Right hindlimb (tissue), 1 donor: ENCODE data around the gene INTU.
"Not testable (repeated sequence)": the region's sequence is repeated elsewhere in the genome, so short reads cannot be mapped to it uniquely, and the experiment has no call there.

ENCODE experiments used
- DNase-seq: peaks from one replicate; pipeline ENCODE4 v3.0.0-alpha.2; 2018

The INTU gene

GRCh38 chr4:127648061-127648460, 15.3 kb downstream of the INTU start:
- no peak for DNase-seq

- not testable (repeated sequence) for DNase-seq
These were observed 22.8 kb downstream of the INTU start for GRCh38 chr4:127655590-127655989.

- no peak for DNase-seq
These were observed 23.4 kb downstream of the INTU start for GRCh38 chr4:127656047-127656680.

- no peak for DNase-seq
These were observed 27.6 kb downstream of the INTU start for GRCh38 chr4:127660284-127660885.

- DNase-seq = no peak
These were observed 34.4 kb downstream of the INTU start for GRCh38 chr4:127667116-127667515.

GRCh38 chr4:127667772-127668171, 35.0 kb downstream of the INTU start:
- no peak for DNase-seq

GRCh38 chr4:127668770-127669169, 36.0 kb downstream of the INTU start:
- no peak for DNase-seq

GRCh38 chr4:127669691-127670090, 36.9 kb downstream of the INTU start:
- DNase-seq = no peak

GRCh38 chr4:127672111-127672510, 39.4 kb downstream of the INTU start:
- DNase-seq = no peak

- DNase-seq = no peak
These were observed 52.5 kb downstream of the INTU start for GRCh38 chr4:127685292-127685691.

GRCh38 chr4:127686658-127687057, 53.9 kb downstream of the INTU start:
- no peak for DNase-seq

- DNase-seq = no peak
These were observed 54.8 kb downstream of the INTU start for GRCh38 chr4:127687580-127687979.

- DNase-seq = no peak
These were observed 66.0 kb downstream of the INTU start for GRCh38 chr4:127698789-127699200.

GRCh38 chr4:127708985-127709384, 76.2 kb downstream of the INTU start:
- no peak for DNase-seq

- DNase-seq = no peak
These were observed 76.7 kb downstream of the INTU start for GRCh38 chr4:127709456-127709855.

- no peak for DNase-seq
These were observed 97.6 kb downstream of the INTU start, which contains the start of gene SLC25A31 for GRCh38 chr4:127730142-127730913. SLC25A31 (plus strand) TSS chr4:127730400; CDS start chr4:127730546, 146 bp downstream.

- no peak for DNase-seq
These were observed 98.6 kb downstream of the INTU start for GRCh38 chr4:127731406-127731805.

GRCh38 chr4:127732623-127733328, 100.0 kb downstream of the INTU start:
- no peak for DNase-seq

GRCh38 chr4:127734976-127735375, 102.2 kb downstream of the INTU start:
- no peak for DNase-seq

GRCh38 chr4:127737295-127737694, 104.5 kb downstream of the INTU start:
- no peak for DNase-seq

- no peak for DNase-seq
These were observed 108.5 kb downstream of the INTU start for GRCh38 chr4:127741247-127741646.

GRCh38 chr4:127747883-127748282, 115.1 kb downstream of the INTU start:
- DNase-seq = no peak

GRCh38 chr4:127748957-127749356, 116.2 kb downstream of the INTU start:
- no peak for DNase-seq
